Measurements from ENCODE around the gene ESYT2.

ESYT2 gene

GRCh38 chr7:158750702-158751101 is 78.6 kb downstream of the ESYT2 start:
- in situ Hi-C loops (cut with MboI; ENCODE audit: low pct_unique_long_range_greater_than_20kb, low sequenced_read_pairs, unreplicated experiment): no loop called here
- no peak for DNase-seq (ENCODE audit: low spot score)
- no peak for TF ChIP-seq CTCF (IDR thresholded peaks at IDR 0.05; ENCODE audit: extremely low read depth, insufficient read depth, missing control alignments)

- in situ Hi-C loops (cut with MboI; ENCODE audit: low pct_unique_long_range_greater_than_20kb, low sequenced_read_pairs, unreplicated experiment): no loop called here
- TF ChIP-seq CTCF (IDR thresholded peaks at IDR 0.05; ENCODE audit: extremely low read depth, insufficient read depth, missing control alignments): no peak
- DNase-seq (ENCODE audit: low spot score): no peak
Measured at GRCh38 chr7:158749396-158749795, 79.9 kb downstream of the ESYT2 start.

- in situ Hi-C loops (cut with MboI; ENCODE audit: low pct_unique_long_range_greater_than_20kb, low sequenced_read_pairs, unreplicated experiment): no loop called here
- no peak for TF ChIP-seq CTCF (IDR thresholded peaks at IDR 0.05; ENCODE audit: extremely low read depth, insufficient read depth, missing control alignments)
- no peak for DNase-seq (ENCODE audit: low spot score)
Measured at GRCh38 chr7:158748335-158748734, 81.0 kb downstream of the ESYT2 start.

- DNase-seq (ENCODE audit: low spot score): no peak
- in situ Hi-C loops (cut with MboI; ENCODE audit: low pct_unique_long_range_greater_than_20kb, low sequenced_read_pairs, unreplicated experiment): no loop called here
- TF ChIP-seq CTCF (IDR thresholded peaks at IDR 0.05; ENCODE audit: extremely low read depth, insufficient read depth, missing control alignments): no peak
Measured at GRCh38 chr7:158747408-158747807, 81.9 kb downstream of the ESYT2 start.

GRCh38 chr7:158746957-158747356 is 82.4 kb downstream of the ESYT2 start:
- no peak for TF ChIP-seq CTCF (IDR thresholded peaks at IDR 0.05; ENCODE audit: extremely low read depth, insufficient read depth, missing control alignments)
- in situ Hi-C loops (cut with MboI; ENCODE audit: low pct_unique_long_range_greater_than_20kb, low sequenced_read_pairs, unreplicated experiment): no loop called here
- DNase-seq (ENCODE audit: low spot score): no peak

GRCh38 chr7:158745057-158745715 is 84.1 kb downstream of the ESYT2 start:
- in situ Hi-C loops (cut with MboI; ENCODE audit: low pct_unique_long_range_greater_than_20kb, low sequenced_read_pairs, unreplicated experiment): no loop called here
- no peak for DNase-seq (ENCODE audit: low spot score)
- no peak for TF ChIP-seq CTCF (IDR thresholded peaks at IDR 0.05; ENCODE audit: extremely low read depth, insufficient read depth, missing control alignments)
